Measurements from ENCODE around the gene ZNF747. TPM values are rescaled to one million over a fixed set of nuclear protein-coding genes. Genes with fewer than 3 reads are reported as not detected.

ZNF747 gene
- total RNA-seq, 3 donors from 2014 or later (not counting 1 experiment from before 2014, with no cell fraction given) = 5.0 to 8.6 (median 6.3) TPM

GRCh38 chr16:30485818-30486436, 48.7 kb downstream of the ZNF747 start:
- intact Hi-C loops (cut with micrococcal nuclease) = no loop called here
- Histone ChIP-seq H3K4me1 (ENCODE audit: control insufficient read depth, insufficient read depth, low read length) (peaks cover 47% of the 10 kb centered on the region), H3K4me3 (ENCODE audit: low read length) (no peak overlapping the region), H3K27me3 (ENCODE audit: control insufficient read depth, insufficient read depth, low read length) (no peaks in the 10 kb centered on the region), H3K36me3 (ENCODE audit: control insufficient read depth, insufficient read depth, low read length) (peaks cover 90% of the 10 kb centered on the region), H3K9me3 (ENCODE audit: control insufficient read depth, insufficient read depth, low read length) (no peaks in the 10 kb centered on the region), H3K27ac (ENCODE audit: low read length) (no peak overlapping the region)
- DNase-seq (no peak), ATAC-seq (no peak)
- Mint-ChIP-seq H3K36me3 (peaks cover 21% of the 10 kb centered on the region), H3K27ac (peak overlapping the region; percentile 75 to 79), H3K27me3 (ENCODE audit: low read depth in 2 of 2) (no peaks in the 10 kb centered on the region), H3K4me1 (peaks cover 41 to 57% of the 10 kb centered on the region in 2 donors), H3K9me3 (no peaks in the 10 kb centered on the region), H3K4me3 (no peak overlapping the region)
- 92% methylated on average over 7 of the region's 7 CpGs for WGBS (ENCODE audit: insufficient coverage)
- no peak for TF ChIP-seq CTCF (IDR thresholded peaks at IDR 0.05)

DNA sequence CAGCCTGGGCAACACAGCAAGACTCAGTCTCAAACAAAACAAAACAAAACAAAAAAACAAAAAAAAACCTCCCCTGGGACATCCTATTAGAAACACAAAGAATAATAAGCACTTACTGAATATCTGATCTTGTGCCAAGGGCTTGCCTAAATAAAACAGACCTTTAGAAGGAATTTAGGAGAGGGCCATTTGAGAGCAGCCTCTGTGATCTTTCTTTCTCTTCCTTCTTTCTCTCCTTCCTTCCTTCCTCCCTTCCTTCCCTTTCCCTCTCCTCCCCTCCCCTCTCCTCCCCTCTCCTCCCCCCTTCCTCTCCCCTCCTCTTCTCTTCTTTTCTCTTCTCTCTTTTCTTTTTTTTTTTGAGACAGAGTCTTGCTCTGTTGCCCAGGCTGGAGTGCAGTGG, 49.8 kb downstream of the ZNF747 start:
- Mint-ChIP-seq H3K27me3 (ENCODE audit: low read depth in 2 of 2) (no peaks in the 10 kb centered on the region), H3K36me3 (peaks cover 20% of the 10 kb centered on the region), H3K27ac (peak overlapping the region; percentile 79 to 95), H3K4me3 (no peak overlapping the region), H3K4me1 (peaks cover 43 to 60% of the 10 kb centered on the region in 2 donors), H3K9me3 (no peaks in the 10 kb centered on the region)
- ATAC-seq (no peak), DNase-seq (no peak)
- Histone ChIP-seq H3K9me3 (ENCODE audit: control insufficient read depth, insufficient read depth, low read length) (no peaks in the 10 kb centered on the region), H3K27me3 (ENCODE audit: control insufficient read depth, insufficient read depth, low read length) (no peaks in the 10 kb centered on the region), H3K36me3 (ENCODE audit: control insufficient read depth, insufficient read depth, low read length) (peaks cover 91% of the 10 kb centered on the region), H3K4me1 (ENCODE audit: control insufficient read depth, insufficient read depth, low read length) (peaks cover 56% of the 10 kb centered on the region), H3K4me3 (ENCODE audit: low read length) (no peak overlapping the region), H3K27ac (ENCODE audit: low read length) (no peak overlapping the region)
- TF ChIP-seq CTCF (IDR thresholded peaks at IDR 0.05) = no peak
- intact Hi-C loops (cut with micrococcal nuclease) = no loop called here

DNA sequence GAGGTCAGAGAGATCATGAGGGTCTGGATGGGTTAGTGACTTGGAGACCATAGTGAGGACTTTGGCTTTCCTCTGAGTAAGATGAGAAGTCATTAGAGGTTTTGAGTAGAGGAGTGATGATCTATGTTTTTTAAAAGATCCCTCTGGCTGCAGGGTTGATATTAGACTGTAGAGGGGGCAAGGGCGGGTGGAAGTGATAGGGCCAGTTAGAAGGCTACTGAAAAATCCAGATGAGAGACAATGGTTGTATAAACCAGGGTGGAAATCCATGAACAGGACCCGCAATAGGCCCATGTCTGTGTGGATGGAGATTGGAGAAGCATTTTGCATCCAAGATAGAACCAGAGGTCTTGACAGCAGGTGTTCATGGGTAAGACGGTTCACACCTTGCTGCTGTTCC, 52.3 kb downstream of the ZNF747 start:
- H3K36me3 ChIP-seq (ENCODE audit: control insufficient read depth, insufficient read depth, low read length) = peaks cover 82% of the 10 kb centered on the region
- H3K4me3 ChIP-seq (ENCODE audit: low read length) = no peak overlapping the region
- H3K9me3 Mint-ChIP-seq = no peaks in the 10 kb centered on the region
- H3K27ac Mint-ChIP-seq = peak overlapping the region; percentile 86 to 95
- no peak overlapping the region for H3K27ac ChIP-seq (ENCODE audit: low read length)
- DNase-seq (peak in 1 of 2 donors; percentile 46), ATAC-seq (peak; percentile 48 to 80 (median 73))
- no peaks in the 10 kb centered on the region for H3K27me3 Mint-ChIP-seq (ENCODE audit: low read depth in 2 of 2)
- H3K27me3 ChIP-seq (ENCODE audit: control insufficient read depth, insufficient read depth, low read length) = no peaks in the 10 kb centered on the region
- H3K36me3 Mint-ChIP-seq = peaks cover 21% of the 10 kb centered on the region
- H3K4me1 ChIP-seq (ENCODE audit: control insufficient read depth, insufficient read depth, low read length) = peaks cover 72% of the 10 kb centered on the region
- H3K4me1 Mint-ChIP-seq = peaks cover 35 to 66% of the 10 kb centered on the region in 2 donors
- 95% methylated on average over 3 of the region's 3 CpGs for WGBS (ENCODE audit: insufficient coverage)
- peak; percentile 28 for TF ChIP-seq CTCF (IDR thresholded peaks at IDR 0.05)
- peak overlapping the region; percentile 29 for H3K4me3 Mint-ChIP-seq
- H3K9me3 ChIP-seq (ENCODE audit: control insufficient read depth, insufficient read depth, low read length) = no peaks in the 10 kb centered on the region
- intact Hi-C loops (cut with micrococcal nuclease) = no loop called here

GRCh38 chr16:30481381-30481780, 53.3 kb downstream of the ZNF747 start:
- H3K4me3 ChIP-seq (ENCODE audit: low read length) = no peak overlapping the region

More at GRCh38 chr16:30481381-30481780, 53.3 kb downstream of the ZNF747 start:
- no peaks in the 10 kb centered on the region for H3K27me3 Mint-ChIP-seq (ENCODE audit: low read depth in 2 of 2)
- H3K4me1 Mint-ChIP-seq = peaks cover 40 to 71% of the 10 kb centered on the region in 2 donors
- H3K27me3 ChIP-seq (ENCODE audit: control insufficient read depth, insufficient read depth, low read length) = no peaks in the 10 kb centered on the region
- no peaks in the 10 kb centered on the region for H3K9me3 Mint-ChIP-seq
- peaks cover 21% of the 10 kb centered on the region for H3K36me3 Mint-ChIP-seq
- intact Hi-C loops (cut with micrococcal nuclease) = no loop called here
- no peak for ATAC-seq
- WGBS (ENCODE audit: insufficient coverage) = 97% methylated on average over 5 of the region's 5 CpGs
- H3K36me3 ChIP-seq (ENCODE audit: control insufficient read depth, insufficient read depth, low read length) = peaks cover 84% of the 10 kb centered on the region
- no peak overlapping the region for H3K27ac ChIP-seq (ENCODE audit: low read length)
- peak overlapping the region; percentile 86 to 95 for H3K27ac Mint-ChIP-seq
- peak overlapping the region; percentile 35 for H3K4me3 Mint-ChIP-seq
- H3K9me3 ChIP-seq (ENCODE audit: control insufficient read depth, insufficient read depth, low read length) = no peaks in the 10 kb centered on the region
- no peak for DNase-seq
- no peak for TF ChIP-seq CTCF (IDR thresholded peaks at IDR 0.05)
- H3K4me1 ChIP-seq (ENCODE audit: control insufficient read depth, insufficient read depth, low read length) = peaks cover 78% of the 10 kb centered on the region
